ENCODE data around the gene BRD1.
A peak's percentile ranks its signal among the peaks of the same experiment; 100 is the strongest.

The BRD1 gene

DNA sequence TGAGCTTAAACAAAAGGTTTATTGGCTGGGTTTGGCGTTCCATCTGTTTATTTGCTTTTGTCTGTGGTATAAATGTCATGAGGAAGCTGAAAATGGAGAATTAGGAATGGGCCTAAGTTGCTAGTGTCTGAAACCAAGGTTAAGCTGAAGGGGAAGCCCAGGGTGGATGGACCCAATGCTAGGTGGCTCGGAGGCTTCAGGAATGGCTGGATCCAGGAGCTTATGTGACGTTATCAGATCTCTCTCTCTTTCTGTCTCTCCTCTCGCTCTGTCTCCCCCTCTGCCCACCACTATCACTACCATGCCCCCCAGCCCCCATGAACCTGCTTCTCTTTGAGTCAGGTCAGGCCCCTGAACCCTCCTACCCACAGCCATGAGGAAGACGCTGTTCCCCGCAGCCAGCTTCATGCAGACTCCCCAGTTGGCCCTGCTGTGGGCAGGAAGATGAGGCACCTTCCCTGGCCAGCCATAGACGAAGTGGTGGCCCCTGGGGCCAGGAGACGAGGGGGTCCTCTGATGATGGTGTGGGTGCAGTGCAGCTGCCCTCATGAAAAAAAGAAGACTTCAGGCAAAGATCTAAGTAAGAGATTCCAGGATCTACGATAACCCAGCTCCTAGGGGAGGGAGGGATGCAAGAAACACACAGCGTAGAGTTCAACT lies 101.5 kb downstream of the BRD1 start:
- no peak for DNase-seq

DNA sequence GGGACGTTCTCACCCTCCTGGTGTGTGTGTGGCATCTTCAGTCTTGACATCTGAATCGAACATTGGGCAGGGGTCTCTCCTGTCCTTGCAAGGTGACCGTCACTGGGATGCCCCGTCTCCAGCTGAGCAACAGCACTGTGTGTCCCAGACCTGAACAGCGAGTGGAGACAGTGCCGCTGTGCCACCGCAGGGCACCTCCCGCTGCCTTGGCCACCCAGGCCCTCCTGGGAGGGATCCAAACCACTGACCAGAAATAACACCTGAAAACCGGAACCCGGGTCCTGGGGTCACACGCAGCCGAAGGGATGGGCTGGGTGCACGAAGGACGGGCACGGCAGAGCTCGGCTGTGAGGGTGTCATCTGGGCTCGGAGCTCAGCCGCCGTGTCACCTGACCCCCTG lies 102.2 kb downstream of the BRD1 start:
- DNase-seq = no peak

DNA sequence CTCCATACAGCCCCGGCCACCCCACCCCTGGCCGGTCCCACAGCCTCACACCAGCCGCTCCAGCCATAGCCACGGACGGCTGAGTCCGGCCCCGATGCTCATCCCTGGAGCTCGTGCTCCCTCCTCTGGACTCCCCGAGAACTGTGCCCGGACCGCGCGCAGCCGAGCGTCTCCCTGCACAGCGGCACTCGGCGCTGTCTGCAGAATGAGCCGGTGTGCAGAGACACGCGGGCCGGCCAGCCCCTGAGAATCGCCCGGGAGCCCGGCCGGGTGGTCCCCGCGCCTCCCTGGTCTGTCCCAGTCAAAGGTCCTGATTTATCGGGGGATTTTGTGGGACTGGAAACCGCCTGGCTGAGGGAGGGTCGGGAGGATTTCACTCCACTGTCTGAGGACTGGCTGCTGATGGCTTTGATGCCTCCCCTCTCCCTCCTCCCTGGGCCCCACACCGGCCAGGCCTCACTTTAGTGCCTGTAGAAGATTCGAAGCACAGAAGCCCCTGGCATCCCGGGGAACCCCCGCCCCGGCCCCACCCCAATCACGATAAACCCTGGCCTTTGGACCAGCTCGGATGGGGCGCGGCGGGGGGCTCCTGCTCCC lies 102.7 kb downstream of the BRD1 start:
- DNase-seq = peak; percentile 86

DNA sequence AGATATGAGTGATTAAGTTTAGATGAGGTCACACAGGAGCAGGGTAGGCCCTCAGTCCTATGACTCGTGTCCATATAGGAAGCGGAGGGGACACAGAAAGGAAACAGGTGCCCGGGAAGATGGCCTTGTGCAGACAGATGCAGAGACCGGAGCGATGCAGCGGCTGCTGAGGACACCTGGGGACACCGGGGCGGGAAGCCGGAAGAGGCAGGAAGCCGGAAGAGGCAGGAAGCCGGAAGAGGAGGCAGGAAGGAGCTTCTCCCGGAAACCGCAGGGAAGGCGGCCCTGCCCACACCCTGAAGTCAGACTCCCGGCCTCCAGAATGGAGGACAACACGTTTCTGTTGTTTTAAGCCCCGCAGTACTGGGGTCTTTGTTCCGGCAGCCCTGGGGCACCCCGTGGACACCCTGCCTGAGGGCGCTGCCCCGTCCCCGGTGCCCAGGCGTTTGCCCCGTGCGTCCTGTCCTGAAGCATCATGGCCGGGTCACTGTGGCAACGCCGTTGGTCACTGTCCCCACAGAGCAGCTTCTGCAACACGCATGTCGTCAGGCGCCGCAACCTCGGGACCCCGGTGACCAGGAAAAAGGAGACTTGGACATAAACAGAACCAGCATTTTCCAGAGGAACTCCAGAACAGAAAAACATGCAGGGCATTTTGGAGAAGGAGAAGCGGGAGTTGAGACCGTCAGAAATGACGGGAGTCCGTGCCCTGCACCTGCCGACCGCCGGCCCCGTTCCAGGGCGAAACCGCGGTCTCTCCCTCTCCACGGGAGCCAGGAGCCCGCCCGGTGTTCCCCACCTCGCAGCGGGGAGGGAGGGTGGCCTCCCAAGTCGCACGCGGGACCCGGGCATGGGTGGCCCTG lies 103.4 kb downstream of the BRD1 start:
- no peak for DNase-seq

DNA sequence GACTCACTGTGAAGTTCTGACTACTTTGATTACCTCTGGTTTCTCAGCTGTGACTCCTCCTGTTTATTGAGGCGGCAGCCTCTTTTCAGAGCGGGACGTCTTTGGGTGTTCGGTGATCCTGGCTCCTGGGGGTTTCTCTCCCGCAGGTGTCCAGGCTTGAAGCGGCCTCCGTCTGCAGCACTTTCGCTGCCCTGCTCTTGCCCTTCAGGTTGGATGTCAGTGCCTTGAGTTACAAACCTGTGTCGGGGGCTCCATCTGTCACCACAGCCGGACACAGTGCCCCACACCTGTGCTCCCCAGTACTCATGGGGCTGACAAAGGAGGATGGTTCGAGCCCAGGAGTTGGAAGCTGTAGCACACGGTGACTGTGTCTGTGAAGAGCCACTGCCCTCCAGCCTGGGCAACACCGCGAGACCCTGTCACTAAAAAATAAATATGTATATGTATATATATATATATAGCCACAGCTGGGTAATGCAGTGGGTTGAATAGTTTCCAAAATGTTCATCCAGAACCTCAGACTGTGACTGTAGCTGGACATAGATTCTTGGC lies 104.1 kb downstream of the BRD1 start:
- no peak for DNase-seq
